Activated T-cell treated with anti-CD3 and anti-CD28 coated beads, Interleukin-2, amount 50 U/mL, for 4 hours (primary cell): ENCODE data around the gene CDPF1. TPM values are rescaled to one million over a fixed set of nuclear protein-coding genes. Genes with fewer than 3 reads are reported as not detected.
A peak's percentile ranks its signal among the peaks of the same experiment; 100 is the strongest.
"Not testable (repeated sequence)": the region's sequence is repeated elsewhere in the genome, so short reads cannot be mapped to it uniquely, and the experiment has no call there.

Experiments used
- ATAC-seq, 2 donors: fragments of 200-7000 bp; cut with Tn5 transposase; one replicate each; pipeline ENCODE4 v1.10.0; 2021
- DNase-seq: peaks from one replicate; pipeline ENCODE4 v3.0.0-alpha.2; 2020
- H3K27me3 Mint-ChIP-seq: one replicate; pipeline ENCODE4 v1.8.0; 2021; ENCODE audit warnings: low read depth, mixed read lengths
- H3K36me3 Mint-ChIP-seq: one replicate; pipeline ENCODE4 v1.8.0; 2022; ENCODE audit warnings: mixed read lengths; ENCODE audit not compliant: insufficient read depth
- H3K4me1 Mint-ChIP-seq: one replicate; pipeline ENCODE4 v1.8.0; 2021; ENCODE audit warnings: low read depth, mixed read lengths
- H3K4me3 Mint-ChIP-seq: one replicate; pipeline ENCODE4 v1.8.0; 2021; ENCODE audit warnings: mild to moderate bottlenecking, moderate library complexity, mixed read lengths
- H3K9me3 Mint-ChIP-seq: one replicate; pipeline ENCODE4 v1.8.0; 2021; ENCODE audit warnings: mixed read lengths
- total RNA-seq, 3 donors: library from RNA; stranded (reverse); gene quantifications; one replicate each; pipeline ENCODE4 v1.2.1, GENCODE V29; 2021

CDPF1 gene
- total RNA-seq, 3 donors from 2014 or later = 5.8 to 10.6 (median 8.9) TPM

DNA sequence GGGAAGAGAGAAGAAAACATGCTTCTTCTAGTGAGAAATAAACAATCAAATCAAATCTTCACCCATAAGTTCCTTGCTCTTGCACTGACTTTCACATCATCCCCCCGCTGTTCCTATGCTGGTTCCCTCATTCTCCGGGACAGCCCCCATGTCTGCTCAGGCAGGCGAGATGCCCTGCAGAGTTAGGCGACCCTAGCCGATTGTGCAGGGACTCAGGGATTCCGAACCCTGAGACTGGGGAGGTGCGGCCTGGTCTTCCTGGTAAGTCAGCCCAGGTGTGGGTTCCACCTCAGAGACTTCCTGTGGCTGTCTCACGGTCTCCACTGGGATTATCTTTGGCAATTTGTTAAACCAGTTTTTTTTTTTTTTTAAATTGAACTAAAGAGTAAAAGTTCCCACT lies 24.3 kb upstream of the CDPF1 start:
- H3K4me3 Mint-ChIP-seq = no peak overlapping the region
- H3K4me1 Mint-ChIP-seq = peaks cover 9% of the 10 kb centered on the region
- H3K27me3 Mint-ChIP-seq = no peaks in the 10 kb centered on the region
- DNase-seq = no peak
- ATAC-seq = no peak
- H3K36me3 Mint-ChIP-seq = peaks cover 19% of the 10 kb centered on the region
- H3K9me3 Mint-ChIP-seq = peaks cover 4% of the 10 kb centered on the region

DNA sequence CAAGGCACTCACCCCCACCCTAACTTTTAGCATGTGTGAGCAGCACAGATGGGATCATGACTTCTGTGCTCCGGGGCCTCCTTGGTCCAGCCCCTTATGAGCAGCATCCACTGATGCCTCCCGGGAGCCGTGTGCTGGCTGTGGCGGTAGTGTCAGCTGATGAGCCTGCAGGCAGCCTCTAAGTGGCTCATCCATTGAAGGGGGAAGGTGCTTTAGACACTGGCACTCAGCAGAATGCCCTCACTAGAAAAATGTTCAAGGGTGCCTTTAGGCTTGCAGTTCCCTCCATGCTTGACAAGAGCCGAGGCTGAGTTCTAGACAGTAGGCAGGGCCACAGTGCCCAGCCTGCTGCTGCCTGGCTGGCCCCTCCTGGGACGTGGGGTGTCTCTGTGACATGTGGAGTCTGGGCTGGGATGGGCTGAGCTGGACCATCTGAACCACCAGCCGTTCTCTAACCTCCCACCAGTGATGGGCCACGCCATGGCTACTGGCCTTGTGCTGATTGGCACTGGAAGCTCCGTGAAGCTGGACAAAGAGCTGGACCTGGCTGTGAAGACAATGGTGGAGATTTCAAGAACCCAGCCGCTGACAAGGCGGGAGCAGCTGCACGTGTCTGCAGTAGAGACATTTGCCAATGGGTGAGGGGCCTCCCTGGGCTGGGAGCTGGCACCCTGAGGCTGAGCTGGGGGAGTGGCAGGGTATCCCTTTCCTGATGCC lies 23.5 kb upstream of the CDPF1 start:
- no peaks in the 10 kb centered on the region for H3K27me3 Mint-ChIP-seq
- H3K4me1 Mint-ChIP-seq = peaks cover 9% of the 10 kb centered on the region
- peaks cover 19% of the 10 kb centered on the region for H3K36me3 Mint-ChIP-seq
- ATAC-seq = no peak
- no peak for DNase-seq
- no peak overlapping the region for H3K4me3 Mint-ChIP-seq
- H3K9me3 Mint-ChIP-seq = peaks cover 4% of the 10 kb centered on the region

DNA sequence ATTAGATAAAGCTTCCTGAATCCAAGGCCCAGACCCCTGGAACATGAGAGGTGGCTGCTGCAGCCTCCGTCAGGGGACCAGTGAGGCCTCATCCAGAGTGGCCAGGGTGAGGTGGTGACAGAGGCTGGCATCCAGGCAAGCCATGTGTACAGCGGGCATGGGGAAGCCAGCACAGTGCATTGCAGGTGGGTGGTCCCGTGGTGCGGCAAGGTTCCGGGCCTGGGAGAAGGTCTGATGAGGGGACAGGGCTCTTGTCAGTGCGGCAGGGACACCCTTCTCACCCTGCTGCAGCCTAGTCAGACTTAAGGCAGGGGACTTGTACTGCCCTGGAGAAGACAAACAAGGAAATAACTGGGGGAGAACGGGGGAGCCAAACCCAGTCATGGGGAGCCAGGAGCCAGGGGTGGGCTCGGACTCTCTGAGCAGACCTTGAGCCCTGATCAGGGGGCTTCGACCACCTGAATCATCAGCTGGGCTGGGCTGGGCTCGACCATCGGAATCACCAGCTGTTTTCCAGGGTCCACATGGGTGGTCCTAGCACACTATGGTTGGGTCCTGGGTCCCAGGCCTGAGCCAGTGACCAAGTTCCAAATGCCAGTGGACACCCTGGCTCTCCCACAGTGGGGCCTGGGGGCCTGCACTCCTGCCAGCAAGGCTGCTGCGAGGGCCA lies 22.8 kb upstream of the CDPF1 start:
- H3K36me3 Mint-ChIP-seq = peaks cover 14% of the 10 kb centered on the region

DNA sequence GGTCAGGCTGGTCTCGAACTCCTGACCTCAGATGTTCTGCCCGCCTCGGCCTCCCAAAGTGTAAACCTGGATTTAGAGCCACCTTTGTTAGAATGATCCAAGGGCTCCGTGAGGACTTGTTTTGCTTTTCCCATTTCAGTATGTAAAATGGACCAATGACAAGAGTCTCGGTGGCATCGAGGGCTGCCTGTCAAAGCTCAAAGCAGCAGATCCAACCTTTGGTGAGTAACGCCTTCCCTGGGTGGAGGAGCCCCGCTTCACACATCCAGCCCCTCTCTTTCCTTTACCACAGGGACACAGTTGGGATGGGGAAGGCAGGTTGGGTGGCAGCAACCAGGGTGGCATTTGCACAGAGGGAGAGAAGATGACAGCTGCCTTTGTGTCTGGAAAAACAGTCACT lies 22.1 kb upstream of the CDPF1 start:
- H3K9me3 Mint-ChIP-seq = peaks cover 4% of the 10 kb centered on the region
- no peaks in the 10 kb centered on the region for H3K27me3 Mint-ChIP-seq
- H3K4me3 Mint-ChIP-seq = no peak overlapping the region
- H3K4me1 Mint-ChIP-seq = peaks cover 18% of the 10 kb centered on the region
- DNase-seq = no peak
- ATAC-seq = no peak
- peaks cover 12% of the 10 kb centered on the region for H3K36me3 Mint-ChIP-seq

More for the DNA sequence above, 22.8 kb upstream of the CDPF1 start:
- Mint-ChIP-seq H3K4me3 (no peak overlapping the region), H3K9me3 (peaks cover 4% of the 10 kb centered on the region), H3K4me1 (peaks cover 12% of the 10 kb centered on the region), H3K27me3 (no peaks in the 10 kb centered on the region)
- ATAC-seq = no peak
- DNase-seq = no peak

DNA sequence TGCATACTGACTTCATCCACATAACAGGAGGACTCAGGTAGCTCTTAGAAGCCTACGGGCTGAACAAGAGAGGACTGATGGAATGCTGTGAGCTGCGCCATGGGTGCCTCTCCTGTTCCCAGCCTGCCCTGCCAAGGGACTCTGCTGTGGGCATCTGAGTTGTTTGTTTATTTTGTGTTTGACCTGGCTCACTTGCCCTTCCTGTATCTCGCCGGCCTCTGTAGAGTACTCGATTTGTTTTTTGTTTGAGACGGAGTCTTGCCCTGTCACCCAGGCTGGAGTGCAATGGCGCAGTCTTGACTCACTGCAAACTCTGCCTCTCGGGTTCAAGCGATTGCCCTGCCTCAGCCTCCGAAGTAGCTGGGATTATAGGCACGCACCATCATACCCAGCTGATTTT lies 19.5 kb upstream of the CDPF1 start:
- Mint-ChIP-seq H3K4me1 (peaks cover 15% of the 10 kb centered on the region), H3K9me3 (no peaks in the 10 kb centered on the region), H3K4me3 (peak overlapping the region; percentile 61), H3K27me3 (peaks cover 11% of the 10 kb centered on the region), H3K36me3 (peaks cover 1% of the 10 kb centered on the region)
- DNase-seq (no peak), ATAC-seq (no peak)

DNA sequence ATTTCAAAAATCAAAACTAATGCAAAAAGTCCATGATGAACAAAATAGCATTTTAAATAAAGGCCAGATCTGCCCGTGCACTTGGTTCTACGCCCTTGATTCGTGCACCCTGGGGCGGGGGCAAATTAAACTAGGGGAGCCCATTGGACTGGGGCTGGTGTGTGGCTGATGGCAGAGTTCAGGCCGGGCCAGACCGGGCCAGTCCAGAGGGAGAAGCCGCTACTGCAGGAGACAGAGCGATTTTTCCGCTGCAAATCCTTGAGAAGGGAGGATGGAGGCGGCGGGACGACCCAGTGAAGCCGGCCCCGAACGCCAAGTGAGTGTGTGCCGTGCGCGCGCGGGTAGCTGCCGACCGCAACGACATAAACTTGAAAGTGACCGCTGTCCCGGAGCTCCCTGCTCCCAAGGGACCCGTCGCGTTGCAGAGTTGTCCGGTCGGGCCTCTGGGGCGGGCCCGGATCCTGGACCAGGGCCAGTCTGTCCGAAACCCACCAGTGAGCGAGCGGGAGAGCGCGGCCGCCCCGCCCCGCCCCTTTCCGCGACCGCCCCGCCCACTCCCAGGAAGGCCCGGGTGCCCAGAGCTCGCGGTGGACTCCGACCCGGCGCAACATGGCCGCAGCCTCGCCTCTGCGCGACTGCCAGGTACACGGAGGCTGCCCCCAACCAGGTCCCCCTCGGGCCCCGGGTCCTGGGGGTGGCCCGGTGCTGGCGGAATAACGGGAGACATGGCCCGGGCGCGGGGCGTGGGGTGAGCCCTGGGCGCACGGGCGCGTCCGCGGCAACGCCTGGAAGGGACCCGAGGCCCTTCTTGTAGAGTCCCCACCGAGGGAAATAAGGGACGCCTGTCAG lies 17.6 kb upstream of the CDPF1 start, which contains the start of gene TTC38:
TTC38 (plus strand) TSS at position 578 of the 849 bp plus-strand sequence; CDS start at position 610, 32 bp downstream.
- H3K4me3 Mint-ChIP-seq = peak within 1 kb of the TSS; percentile 88
- no peaks in the 10 kb centered on the region for H3K9me3 Mint-ChIP-seq
- peak; percentile 77 to 89 for ATAC-seq
- peaks cover 25% of the 10 kb centered on the region for H3K27me3 Mint-ChIP-seq
- H3K4me1 Mint-ChIP-seq = peaks cover 19% of the 10 kb centered on the region
- DNase-seq = peak; percentile 26
- H3K36me3 Mint-ChIP-seq = no peaks in the 10 kb centered on the region

DNA sequence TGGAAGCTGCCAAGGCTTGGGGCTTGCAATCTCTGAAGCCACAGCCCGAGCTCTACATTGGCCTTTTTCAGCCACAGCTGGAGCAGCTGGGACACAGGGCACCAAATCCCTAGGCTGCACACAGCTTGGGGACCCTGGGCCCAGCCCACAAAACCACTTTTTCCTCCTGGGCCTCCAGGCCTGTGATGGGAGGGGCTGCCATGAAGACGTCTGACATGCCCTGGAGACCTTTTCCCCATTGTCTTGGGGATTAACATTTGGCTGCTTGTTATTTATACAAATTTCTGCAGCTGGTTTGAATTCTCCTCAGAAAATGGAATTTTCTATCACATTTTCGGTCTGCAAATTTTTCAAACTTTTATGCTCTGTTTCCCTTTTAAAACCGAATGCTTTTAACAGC lies 15.5 kb upstream of the CDPF1 start:
- Mint-ChIP-seq H3K4me1 (peaks cover 19% of the 10 kb centered on the region), H3K27me3 (peaks cover 44% of the 10 kb centered on the region)
- H3K9me3 Mint-ChIP-seq, ATAC-seq, H3K4me3 Mint-ChIP-seq, DNase-seq, H3K36me3 Mint-ChIP-seq: not testable (repeated sequence)

DNA sequence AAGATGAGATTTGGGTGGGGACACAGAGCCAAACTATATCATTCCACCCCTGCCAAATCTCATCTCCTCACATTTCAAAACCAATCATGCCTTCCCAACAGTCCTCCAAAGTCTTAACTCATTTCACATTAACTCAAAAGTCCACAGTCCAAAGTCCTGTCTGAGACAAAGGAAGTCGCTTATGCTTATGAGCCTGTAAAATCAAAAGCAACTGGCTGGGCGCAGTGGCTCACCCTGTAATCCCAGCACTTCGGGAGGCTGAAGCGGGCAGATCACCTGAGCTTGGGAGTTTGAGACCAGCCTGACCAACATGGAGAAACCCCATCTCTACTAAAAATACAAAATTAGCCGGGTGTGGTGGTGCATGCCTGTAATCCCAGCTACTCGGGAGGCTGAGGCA lies 14.4 kb upstream of the CDPF1 start:
- Mint-ChIP-seq H3K27me3 (peaks cover 52% of the 10 kb centered on the region), H3K4me1 (peaks cover 15% of the 10 kb centered on the region)
- not testable (repeated sequence) for H3K36me3 Mint-ChIP-seq, DNase-seq, H3K4me3 Mint-ChIP-seq, ATAC-seq, H3K9me3 Mint-ChIP-seq

DNA sequence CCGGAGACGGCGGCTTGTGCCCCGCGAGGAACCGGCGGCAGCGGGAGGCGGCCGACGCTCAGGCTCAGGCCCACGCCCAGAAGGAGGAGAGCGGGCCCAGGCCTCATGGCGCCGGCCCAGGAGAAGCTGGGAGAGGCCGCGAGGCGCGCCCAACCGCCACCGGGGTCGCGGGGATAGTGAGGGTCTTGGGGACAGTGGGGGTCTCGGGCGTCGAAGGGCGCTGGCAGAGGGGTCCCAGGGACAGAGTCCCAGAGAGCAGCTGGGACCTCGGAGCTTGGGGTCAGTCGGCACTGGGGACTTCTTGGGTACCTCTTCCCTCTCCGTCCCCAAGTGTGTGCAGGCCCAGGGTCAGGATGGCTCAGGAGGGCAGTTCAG lies 13.1 kb upstream of the CDPF1 start, which contains the start of gene PKDREJ:
PKDREJ (minus strand) TSS at position 128 of the 375 bp plus-strand sequence; CDS start at position 107, 21 bp downstream.
- no peaks in the 10 kb centered on the region for H3K36me3 Mint-ChIP-seq

DNA sequence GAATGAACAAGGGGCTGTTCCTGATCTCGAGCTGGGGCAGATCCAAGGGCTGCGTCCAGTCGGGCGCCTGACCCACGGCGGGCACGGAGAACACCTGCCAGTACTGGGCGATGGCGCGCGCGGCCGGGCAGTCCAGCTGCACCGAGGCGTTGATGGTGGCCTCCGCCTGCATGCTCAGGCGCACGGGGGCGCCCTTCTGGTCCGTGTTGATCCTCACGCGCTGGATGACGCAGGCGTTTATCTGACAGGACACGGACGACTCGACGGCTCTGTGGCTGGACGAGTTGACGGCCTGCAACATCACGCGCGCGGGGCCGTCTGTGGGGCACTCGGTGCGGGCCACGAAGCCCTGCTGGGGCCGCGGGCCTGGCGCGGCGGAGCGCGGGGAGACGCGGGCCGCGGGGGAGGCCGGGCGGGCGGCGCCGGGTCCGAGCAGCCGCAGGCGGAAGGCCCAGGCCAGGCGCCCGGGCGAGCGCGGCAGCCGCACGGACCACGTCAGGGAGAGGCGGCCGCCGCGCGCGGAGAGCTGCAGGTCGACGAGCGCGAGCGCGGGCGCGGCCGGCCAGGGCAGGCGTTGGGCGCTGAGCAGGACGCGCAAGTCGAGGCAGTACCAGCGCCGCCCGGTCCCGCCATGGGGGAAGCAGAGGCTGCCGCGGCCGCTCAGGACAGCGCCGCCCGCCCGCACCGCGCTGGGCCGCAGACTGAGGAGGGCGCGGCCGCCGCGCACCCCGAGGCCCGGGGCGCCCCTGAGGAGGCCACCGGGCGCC lies 12.5 kb upstream of the CDPF1 start:
- no peak overlapping the region for H3K4me3 Mint-ChIP-seq
- H3K27me3 Mint-ChIP-seq = peaks cover 58% of the 10 kb centered on the region
- H3K9me3 Mint-ChIP-seq = no peaks in the 10 kb centered on the region
- peak; percentile 45 to 63 for ATAC-seq
- no peak for DNase-seq
- no peaks in the 10 kb centered on the region for H3K36me3 Mint-ChIP-seq
- H3K4me1 Mint-ChIP-seq = peaks cover 10% of the 10 kb centered on the region

More for the DNA sequence above, 13.1 kb upstream of the CDPF1 start, which contains the start of gene PKDREJ:
- Mint-ChIP-seq H3K4me3 (peak within 1 kb of the TSS; percentile 39), H3K9me3 (no peaks in the 10 kb centered on the region), H3K4me1 (peaks cover 12% of the 10 kb centered on the region), H3K27me3 (peaks cover 58% of the 10 kb centered on the region)
- ATAC-seq = no peak
- no peak for DNase-seq

DNA sequence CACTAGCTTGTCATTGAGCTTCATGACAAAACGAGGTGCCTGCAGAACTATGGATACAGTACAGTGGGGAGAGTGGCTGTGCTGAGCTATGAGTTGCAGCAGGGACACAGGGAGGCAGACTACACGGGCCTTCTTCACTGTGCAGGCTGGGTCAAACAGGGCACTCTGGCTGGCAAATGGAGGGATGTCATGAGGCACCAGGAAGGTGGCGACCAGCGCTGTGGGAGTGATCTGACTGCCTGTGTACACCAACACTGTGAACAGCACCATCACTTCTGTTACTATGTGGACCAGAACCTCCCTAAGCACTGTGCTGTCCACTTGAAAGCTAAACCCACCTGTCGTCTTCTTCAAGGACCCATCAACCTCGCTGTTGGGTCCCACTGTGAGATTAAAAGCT lies 9.9 kb upstream of the CDPF1 start:
- H3K27me3 Mint-ChIP-seq = peaks cover 47% of the 10 kb centered on the region

DNA sequence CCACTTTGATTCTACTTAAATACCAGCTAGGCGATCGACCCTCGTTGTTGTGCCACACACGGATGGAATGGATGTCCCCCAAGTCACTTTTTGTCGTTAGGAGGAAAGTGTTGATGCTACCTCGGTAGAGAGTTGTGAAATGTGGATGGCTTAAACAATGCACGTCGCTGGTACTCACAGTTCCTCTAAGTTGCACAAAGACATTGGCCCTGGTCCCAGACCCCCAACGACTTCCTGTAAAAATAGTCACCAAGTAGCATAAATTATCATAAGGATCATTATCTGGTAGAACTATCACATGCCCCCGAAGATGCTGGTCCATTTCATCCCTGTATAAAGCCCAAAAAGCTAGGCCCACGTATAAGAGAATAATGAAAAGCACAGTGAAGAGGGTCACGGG lies 9.3 kb upstream of the CDPF1 start:
- Mint-ChIP-seq H3K4me1 (peaks cover 4% of the 10 kb centered on the region), H3K27me3 (peaks cover 45% of the 10 kb centered on the region), H3K9me3 (no peaks in the 10 kb centered on the region), H3K4me3 (no peak overlapping the region), H3K36me3 (no peaks in the 10 kb centered on the region)
- DNase-seq = no peak
- ATAC-seq = no peak

More for the DNA sequence above, 9.9 kb upstream of the CDPF1 start:
- Mint-ChIP-seq H3K36me3 (no peaks in the 10 kb centered on the region), H3K9me3 (no peaks in the 10 kb centered on the region), H3K4me1 (peaks cover 4% of the 10 kb centered on the region), H3K4me3 (no peak overlapping the region)
- DNase-seq (no peak), ATAC-seq (no peak)

DNA sequence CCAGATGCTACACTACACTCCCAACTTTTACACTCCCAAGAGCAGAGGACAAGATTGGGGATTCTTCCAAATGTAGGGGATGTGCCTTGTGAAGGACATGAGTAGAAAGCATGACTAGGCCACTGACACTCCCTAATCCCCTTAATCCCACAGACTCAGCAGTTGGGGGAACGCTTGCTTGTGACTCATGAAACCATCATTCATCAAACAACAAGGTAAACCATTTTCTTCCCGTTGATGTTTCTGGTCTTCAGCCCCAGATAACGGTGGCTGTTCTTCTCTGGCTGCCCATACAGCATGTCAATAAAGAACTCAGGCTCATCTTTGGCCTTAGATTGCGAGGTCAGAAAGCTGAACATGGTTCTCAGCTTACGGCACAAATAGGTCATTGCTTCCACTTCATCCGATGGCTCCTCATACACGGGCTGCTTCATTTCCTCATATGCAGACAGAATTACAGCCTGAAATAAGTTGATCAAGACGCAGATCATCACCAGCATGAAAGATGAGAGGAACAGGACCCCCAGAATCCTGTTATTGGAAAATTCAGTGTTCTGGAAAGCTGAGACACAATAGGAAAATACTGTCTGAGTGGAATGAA lies 6.4 kb upstream of the CDPF1 start:
- Mint-ChIP-seq H3K4me1 (peaks cover 11% of the 10 kb centered on the region), H3K27me3 (peaks cover 22% of the 10 kb centered on the region), H3K36me3 (no peaks in the 10 kb centered on the region), H3K4me3 (no peak overlapping the region), H3K9me3 (no peaks in the 10 kb centered on the region)
- ATAC-seq (no peak), DNase-seq (no peak)
